ENCODE results near the gene PDXDC1. TPM values are rescaled to one million over a fixed set of nuclear protein-coding genes. Genes with fewer than 3 reads are reported as not detected.
"Not testable (repeated sequence)": the region's sequence is repeated elsewhere in the genome, so short reads cannot be mapped to it uniquely, and the experiment has no call there.

PDXDC1 gene
- total RNA-seq, 1 experiment from 2014 or later: 40.4 TPM

- not testable (repeated sequence) for DNase-seq (ENCODE audit: extremely low read depth, low read depth)
These were observed 972 bp upstream of the PDXDC1 start for GRCh38 chr16:14973785-14974322.

GRCh38 chr16:14974331-14974655, 533 bp upstream of the PDXDC1 start:
- peak; percentile 49 for DNase-seq (ENCODE audit: extremely low read depth, low read depth)

- DNase-seq (ENCODE audit: extremely low read depth, low read depth): not testable (repeated sequence)
These were observed 780 bp downstream of the PDXDC1 start for GRCh38 chr16:14975418-14976194.

GRCh38 chr16:14976971-14977736, 2.3 kb downstream of the PDXDC1 start:
- not testable (repeated sequence) for DNase-seq (ENCODE audit: extremely low read depth, low read depth)

GRCh38 chr16:14978281-14978680, 3.5 kb downstream of the PDXDC1 start:
- not testable (repeated sequence) for DNase-seq (ENCODE audit: extremely low read depth, low read depth)

GRCh38 chr16:14978908-14979307, 4.1 kb downstream of the PDXDC1 start:
- not testable (repeated sequence) for DNase-seq (ENCODE audit: extremely low read depth, low read depth)

- not testable (repeated sequence) for DNase-seq (ENCODE audit: extremely low read depth, low read depth)
These were observed 6.4 kb downstream of the PDXDC1 start for GRCh38 chr16:14981234-14981633.

GRCh38 chr16:14982521-14982920, 7.7 kb downstream of the PDXDC1 start:
- not testable (repeated sequence) for DNase-seq (ENCODE audit: extremely low read depth, low read depth)

- DNase-seq (ENCODE audit: extremely low read depth, low read depth): not testable (repeated sequence)
These were observed 13.3 kb downstream of the PDXDC1 start for GRCh38 chr16:14988092-14988491.

- DNase-seq (ENCODE audit: extremely low read depth, low read depth): not testable (repeated sequence)
These were observed 13.9 kb downstream of the PDXDC1 start for GRCh38 chr16:14988661-14989191.

- not testable (repeated sequence) for DNase-seq (ENCODE audit: extremely low read depth, low read depth)
These were observed 14.8 kb downstream of the PDXDC1 start for GRCh38 chr16:14989291-14990281.

- DNase-seq (ENCODE audit: extremely low read depth, low read depth): not testable (repeated sequence)
These were observed 18.7 kb downstream of the PDXDC1 start for GRCh38 chr16:14993277-14994151.

GRCh38 chr16:14996702-14997101, 21.9 kb downstream of the PDXDC1 start:
- DNase-seq (ENCODE audit: extremely low read depth, low read depth): not testable (repeated sequence)

GRCh38 chr16:14998300-14998699, 23.5 kb downstream of the PDXDC1 start:
- not testable (repeated sequence) for DNase-seq (ENCODE audit: extremely low read depth, low read depth)

GRCh38 chr16:14999845-15000244, 25.0 kb downstream of the PDXDC1 start:
- not testable (repeated sequence) for DNase-seq (ENCODE audit: extremely low read depth, low read depth)

- not testable (repeated sequence) for DNase-seq (ENCODE audit: extremely low read depth, low read depth)
These were observed 27.6 kb downstream of the PDXDC1 start for GRCh38 chr16:15002448-15002847.

- DNase-seq (ENCODE audit: extremely low read depth, low read depth): not testable (repeated sequence)
These were observed 30.7 kb downstream of the PDXDC1 start for GRCh38 chr16:15005357-15006132.

- DNase-seq (ENCODE audit: extremely low read depth, low read depth): not testable (repeated sequence)
These were observed 33.8 kb downstream of the PDXDC1 start for GRCh38 chr16:15008647-15009046.

Data from NCI-H460 (cell line).